ENCODE results near the gene PACRG. TPM values are rescaled to one million over a fixed set of nuclear protein-coding genes. Genes with fewer than 3 reads are reported as not detected.
A peak's percentile ranks its signal among the peaks of the same experiment; 100 is the strongest.

PACRG gene
- total RNA-seq, 4 donors from 2014 or later, result 1.5 to 10.4 (median 2.1) TPM

GRCh38 chr6:163239572-163240340 is 512.0 kb downstream of the PACRG start:
- DNase-seq (ENCODE audit: low spot score in 2 of 2), result no peak
- TF ChIP-seq EP300 (IDR thresholded peaks at IDR 0.05), result no peak
- no peak for TF ChIP-seq CTCF (IDR thresholded peaks at IDR 0.05)
- no peak for TF ChIP-seq POLR2A (IDR thresholded peaks at IDR 0.05)
- Histone ChIP-seq H3K36me3 (no peaks in the 10 kb centered on the region), H3K9me3 (no peaks in the 10 kb centered on the region), H3K27me3 (no peaks in the 10 kb centered on the region), H3K4me3 (no peak overlapping the region), H3K4me1 (peaks cover 0 to 34% (median 18%) of the 10 kb centered on the region in 4 donors), H3K27ac (no peak overlapping the region)
- WGBS, 2 donors, result 89 to 92% methylated on average over 19 of the region's 19 CpGs

- no peak overlapping the region for H3K4me3 ChIP-seq
- no peaks in the 10 kb centered on the region for H3K27me3 ChIP-seq
- TF ChIP-seq CTCF (IDR thresholded peaks at IDR 0.05) (no peak), EP300 (IDR thresholded peaks at IDR 0.05) (no peak), POLR2A (IDR thresholded peaks at IDR 0.05) (no peak)
- DNase-seq (ENCODE audit: low spot score in 2 of 2), result no peak
- no peaks in the 10 kb centered on the region for H3K36me3 ChIP-seq
- no peaks in the 10 kb centered on the region for H3K9me3 ChIP-seq
- WGBS, 2 donors, result 87 to 93% methylated on average over 17 of the region's 17 CpGs
- peaks cover 0 to 40% (median 18%) of the 10 kb centered on the region in 4 donors for H3K4me1 ChIP-seq
- H3K27ac ChIP-seq, result no peak overlapping the region
Observed at GRCh38 chr6:163240556-163240955, 512.8 kb downstream of the PACRG start.

GRCh38 chr6:163241683-163242082 is 513.9 kb downstream of the PACRG start:
- no peak for TF ChIP-seq CTCF (IDR thresholded peaks at IDR 0.05)
- TF ChIP-seq EP300 (IDR thresholded peaks at IDR 0.05), result no peak
- peaks cover 0 to 40% (median 18%) of the 10 kb centered on the region in 4 donors for H3K4me1 ChIP-seq
- no peaks in the 10 kb centered on the region for H3K9me3 ChIP-seq
- no peak overlapping the region for H3K4me3 ChIP-seq
- DNase-seq (ENCODE audit: low spot score in 2 of 2), result no peak
- no peaks in the 10 kb centered on the region for H3K36me3 ChIP-seq
- WGBS, 2 donors, result 52 to 60% methylated on average over 4 of the region's 4 CpGs
- no peaks in the 10 kb centered on the region for H3K27me3 ChIP-seq
- H3K27ac ChIP-seq, result peak overlapping the region in 2 of 4 donors; percentile 36 to 92

GRCh38 chr6:163243083-163243482 is 515.3 kb downstream of the PACRG start:
- Histone ChIP-seq H3K9me3 (no peaks in the 10 kb centered on the region), H3K4me1 (peaks cover 0 to 50% (median 20%) of the 10 kb centered on the region in 4 donors), H3K27me3 (no peaks in the 10 kb centered on the region), H3K36me3 (no peaks in the 10 kb centered on the region), H3K27ac (peak overlapping the region; percentile 41 to 92 (median 69)), H3K4me3 (no peak overlapping the region)
- 66 to 68% methylated on average over 8 of the region's 8 CpGs for WGBS, 2 donors
- no peak for TF ChIP-seq EP300 (IDR thresholded peaks at IDR 0.05)
- TF ChIP-seq CTCF (IDR thresholded peaks at IDR 0.05), result no peak
- TF ChIP-seq POLR2A (IDR thresholded peaks at IDR 0.05), result no peak
- no peak for DNase-seq (ENCODE audit: low spot score in 2 of 2)
